GM23338 (cell line): ENCODE measurements around the gene FST. TPM values are rescaled to one million over a fixed set of nuclear protein-coding genes. Genes with fewer than 3 reads are reported as not detected.

Source experiments
- ATAC-seq: fragments of 200-7000 bp; cut with Tn5 transposase; 3 replicates; pipeline ENCODE4 v1.9.1; 2020
- DNase-seq: peaks from one replicate; pipeline ENCODE4 v3.0.0-alpha.2; 2015; ENCODE audit warnings: low spot score
- H2AFZ ChIP-seq: fragments of 200-600 bp; sonication (generic); 2 replicates; pipeline ENCODE4 v1.8.0; 2016; ENCODE audit warnings: antibody characterized with exemption, mild to moderate bottlenecking, moderate library complexity
- H3F3A ChIP-seq: fragments of 200-600 bp; sonication (generic); replicated peaks from 2 replicates; pipeline ENCODE4 v1.8.0; 2017; ENCODE audit warnings: antibody characterized with exemption, mixed run types, low read depth
- H3K27ac ChIP-seq: fragments of 200-600 bp; sonication (generic); 2 replicates; pipeline ENCODE4 v1.6.1; 2016; ENCODE audit warnings: low read depth
- H3K27me3 ChIP-seq: fragments of 200-600 bp; sonication (generic); 2 replicates; pipeline ENCODE4 v1.8.0; 2016; ENCODE audit warnings: mild to moderate bottlenecking, mixed run types, moderate library complexity; ENCODE audit not compliant: insufficient read depth
- H3K36me3 ChIP-seq: fragments of 200-600 bp; sonication (generic); 2 replicates; pipeline ENCODE4 v1.8.0; 2016; ENCODE audit warnings: mild to moderate bottlenecking; ENCODE audit not compliant: insufficient read depth
- H3K4me1 ChIP-seq: fragments of 200-600 bp; sonication (generic); 2 replicates; pipeline ENCODE4 v1.8.0; 2016; ENCODE audit warnings: mild to moderate bottlenecking, moderate library complexity; ENCODE audit not compliant: insufficient read depth
- H3K4me2 ChIP-seq: fragments of 200-600 bp; sonication (generic); 2 replicates; pipeline ENCODE4 v1.7.1; 2017; ENCODE audit warnings: mixed run types
- H3K4me3 ChIP-seq: fragments of 200-600 bp; sonication (generic); 2 replicates; pipeline ENCODE4 v1.6.1; 2016; ENCODE audit warnings: mixed run types
- H3K79me2 ChIP-seq: fragments of 200-600 bp; sonication (generic); replicated peaks from 2 replicates; pipeline ENCODE4 v1.8.0; 2017; ENCODE audit warnings: mild to moderate bottlenecking; ENCODE audit not compliant: insufficient read depth
- H3K9me2 ChIP-seq: fragments of 200-600 bp; sonication (generic); 2 replicates; pipeline ENCODE4 v1.8.0; 2017; ENCODE audit not compliant: insufficient read depth
- H4K20me1 ChIP-seq: fragments of 200-600 bp; sonication (generic); replicated peaks from 2 replicates; pipeline ENCODE4 v1.8.0; 2017; ENCODE audit warnings: mild to moderate bottlenecking; ENCODE audit not compliant: insufficient read depth
- H3K27ac Mint-ChIP-seq: 2 replicates; pipeline ENCODE4 v1.8.0; 2020; ENCODE audit warnings: inconsistent platforms, mild to moderate bottlenecking, moderate library complexity, mixed read lengths
- H3K27me3 Mint-ChIP-seq: 3 replicates; pipeline ENCODE4 v1.8.0; 2022; ENCODE audit warnings: low read depth, mild to moderate bottlenecking, moderate library complexity, mixed read lengths, inconsistent platforms; ENCODE audit not compliant: insufficient read depth, poor library complexity
- H3K36me3 Mint-ChIP-seq: 3 replicates; pipeline ENCODE4 v1.8.0; 2021; ENCODE audit warnings: low read depth, mild to moderate bottlenecking, inconsistent platforms, moderate library complexity, mixed read lengths
- H3K4me1 Mint-ChIP-seq: 3 replicates; pipeline ENCODE4 v1.8.0; 2020; ENCODE audit warnings: mild to moderate bottlenecking, inconsistent platforms, mixed read lengths
- H3K4me3 Mint-ChIP-seq: 3 replicates; pipeline ENCODE4 v1.8.0; 2021; ENCODE audit warnings: moderate library complexity, mild to moderate bottlenecking, inconsistent platforms, mixed read lengths
- H3K9me3 Mint-ChIP-seq: 3 replicates; pipeline ENCODE4 v1.8.0; 2020; ENCODE audit warnings: moderate library complexity, mild to moderate bottlenecking, inconsistent platforms, mixed read lengths
- CREB1 ChIP-seq: fragments of 250-450 bp; sonication (Bioruptor Pico); IDR thresholded peaks from 2 replicates; pipeline ENCODE4 v1.5.0; 2020; ENCODE audit warnings: low read depth, mild to moderate bottlenecking, moderate library complexity
- EZH2 ChIP-seq: fragments of 200-600 bp; sonication (generic); IDR thresholded peaks from one replicate; pipeline ENCODE4 v1.8.0; 2017; ENCODE audit warnings: antibody characterized with exemption, mild to moderate bottlenecking, low read depth; ENCODE audit not compliant: unreplicated experiment
- EZH2phosphoT487 ChIP-seq: fragments of 200-600 bp; sonication (generic); IDR thresholded peaks from one replicate; pipeline ENCODE4 v1.8.1; 2018; ENCODE audit warnings: antibody characterized with exemption; ENCODE audit not compliant: unreplicated experiment
- JUNB ChIP-seq: IDR thresholded peaks from one replicate; pipeline ENCODE4 v1.6.1; 2016; ENCODE audit warnings: antibody characterized with exemption; ENCODE audit not compliant: unreplicated experiment
- NANOG ChIP-seq: IDR thresholded peaks from 2 replicates; pipeline ENCODE4 v1.6.1; 2016; ENCODE audit warnings: antibody characterized with exemption, borderline replicate concordance
- POLR2AphosphoS5 ChIP-seq: IDR thresholded peaks from 2 replicates; pipeline ENCODE4 v1.6.1; 2016; ENCODE audit warnings: antibody characterized with exemption, low read depth
- REST ChIP-seq: IDR thresholded peaks from one replicate; pipeline ENCODE4 v1.6.1; 2018; ENCODE audit warnings: antibody characterized with exemption; ENCODE audit not compliant: unreplicated experiment
- STAT1 ChIP-seq: IDR thresholded peaks from one replicate; pipeline ENCODE4 v1.6.1; 2016; ENCODE audit warnings: antibody characterized with exemption; ENCODE audit not compliant: unreplicated experiment
- ZNF114 ChIP-seq: fragments of 250-450 bp; sonication (Bioruptor Pico); IDR thresholded peaks from 2 replicates; pipeline ENCODE4 v1.5.0; 2020; ENCODE audit warnings: mild to moderate bottlenecking, moderate library complexity
- ZNF331 ChIP-seq: fragments of 250-450 bp; sonication (Bioruptor Pico); IDR thresholded peaks from 2 replicates; pipeline ENCODE4 v1.5.0; 2020; ENCODE audit warnings: low read depth, mild to moderate bottlenecking, moderate library complexity
- ZNF462 ChIP-seq: fragments of 250-450 bp; sonication (Bioruptor Pico); IDR thresholded peaks from 2 replicates; pipeline ENCODE4 v1.5.0; 2020; ENCODE audit warnings: mild to moderate bottlenecking, moderate library complexity
- polyA plus RNA-seq: library from polyadenylated mRNA; unstranded; fragments of >200 nt; fragmentation: Nextera tagmentation; extraction: Ambion mirVana; gene quantifications from 2 replicates; pipeline ENCODE4 v1.2.1, GENCODE V29; 2016
- total RNA-seq: library from RNA; depleted of rRNA; stranded (reverse); fragments of >200 nt; shearing (Covaris generic); gene quantifications from 2 replicates; pipeline ENCODE4 v1.2.3, GENCODE V29; 2014

The FST gene
- total and polyA plus RNA-seq, 2 experiments from 2014 or later = 7.6 to 13.9 TPM

- TF ChIP-seq EZH2 (no peak), STAT1 (no peak), JUNB (no peak), EZH2phosphoT487 (no peak), ZNF114 (CRISPR knock-in tag) (no peak), POLR2AphosphoS5 (no peak)
- Histone ChIP-seq H3K9me2 (no peaks in the 10 kb centered on the region), H3K27ac (no peak overlapping the region), H3K36me3 (no peaks in the 10 kb centered on the region), H3K79me2 (no peaks in the 10 kb centered on the region), H3K4me1 (peaks cover 3% of the 10 kb centered on the region; the same call in 1 of the 2 replicates), H3K27me3 (no peaks in the 10 kb centered on the region), H3K4me2 (no peak overlapping the region), H3K4me3 (no peak overlapping the region), H3F3A (no peaks in the 10 kb centered on the region), H2AFZ (no peak overlapping the region), H4K20me1 (no peaks in the 10 kb centered on the region)
- H3K4me1 Mint-ChIP-seq = peaks cover 7% of the 10 kb centered on the region; the same call in 1 of the 3 replicates
- DNase-seq (no peak), ATAC-seq (no peak)
- H3K27ac Mint-ChIP-seq = no peak overlapping the region
- H3K27me3 Mint-ChIP-seq = peaks cover 4% of the 10 kb centered on the region
- no peaks in the 10 kb centered on the region for H3K36me3 Mint-ChIP-seq
- H3K9me3 Mint-ChIP-seq = no peaks in the 10 kb centered on the region
- H3K4me3 Mint-ChIP-seq = no peak overlapping the region
These were observed 37.5 kb upstream of the FST start for GRCh38 chr5:53442961-53443360.

GRCh38 chr5:53445569-53445968, 34.9 kb upstream of the FST start:
- no peak overlapping the region for H3K27ac Mint-ChIP-seq
- ATAC-seq = no peak
- Histone ChIP-seq H3K4me3 (no peak overlapping the region), H2AFZ (no peak overlapping the region), H3K27ac (no peak overlapping the region), H4K20me1 (no peaks in the 10 kb centered on the region), H3K4me2 (no peak overlapping the region), H3K36me3 (no peaks in the 10 kb centered on the region), H3F3A (no peaks in the 10 kb centered on the region), H3K4me1 (peaks cover 3% of the 10 kb centered on the region; the same call in 1 of the 2 replicates), H3K79me2 (no peaks in the 10 kb centered on the region), H3K9me2 (0 out of 2 replicates have a peak, but pooled peaks cover 6% of the 10 kb centered on the region), H3K27me3 (no peaks in the 10 kb centered on the region)
- no peaks in the 10 kb centered on the region for H3K9me3 Mint-ChIP-seq
- no peaks in the 10 kb centered on the region for H3K27me3 Mint-ChIP-seq
- H3K4me3 Mint-ChIP-seq = no peak overlapping the region
- no peak for DNase-seq
- H3K4me1 Mint-ChIP-seq = peaks cover 7% of the 10 kb centered on the region; the same call in 1 of the 3 replicates
- H3K36me3 Mint-ChIP-seq = no peaks in the 10 kb centered on the region
- TF ChIP-seq POLR2AphosphoS5 = no peak
- no peak for TF ChIP-seq EZH2phosphoT487
- TF ChIP-seq ZNF114 (CRISPR knock-in tag) = no peak
- TF ChIP-seq EZH2 = no peak
- TF ChIP-seq STAT1 = no peak
- TF ChIP-seq JUNB = no peak
- TF ChIP-seq CREB1 (CRISPR knock-in tag) = no peak
- no peak for TF ChIP-seq REST
- no peak for TF ChIP-seq ZNF331 (CRISPR knock-in tag)
- no peak for TF ChIP-seq NANOG
- no peak for TF ChIP-seq ZNF462 (CRISPR knock-in tag)
